Measurements from ENCODE around the gene PREX1.

The PREX1 gene

GRCh38 chr20:48790473-48791003, 37.3 kb downstream of the PREX1 start:
- DNase-seq (ENCODE audit: low spot score) (no peak), ATAC-seq (ENCODE audit: low read depth) (no peak; the same call in 2 of the 3 replicates)
- H3K27me3 ChIP-seq (ENCODE audit: insufficient read depth, poor library complexity, severe bottlenecking): peaks cover 7% of the 10 kb centered on the region
- no peak overlapping the region for H3K27ac ChIP-seq (ENCODE audit: poor library complexity, severe bottlenecking)
- TF ChIP-seq CTCF (IDR thresholded peaks at IDR 0.05; ENCODE audit: poor library complexity, severe bottlenecking): no peak
- no peaks in the 10 kb centered on the region for H3K9me3 ChIP-seq (ENCODE audit: severe bottlenecking)
- no peaks in the 10 kb centered on the region for H3K4me1 ChIP-seq (ENCODE audit: insufficient read depth, poor library complexity, severe bottlenecking)
- H3K36me3 ChIP-seq (ENCODE audit: low read depth): no peaks in the 10 kb centered on the region
- no peak overlapping the region for H3K4me3 ChIP-seq (ENCODE audit: severe bottlenecking)

- Histone ChIP-seq H3K27ac (ENCODE audit: poor library complexity, severe bottlenecking) (no peak overlapping the region), H3K4me1 (ENCODE audit: insufficient read depth, poor library complexity, severe bottlenecking) (no peaks in the 10 kb centered on the region), H3K36me3 (ENCODE audit: low read depth) (no peaks in the 10 kb centered on the region), H3K27me3 (ENCODE audit: insufficient read depth, poor library complexity, severe bottlenecking) (peaks cover 7% of the 10 kb centered on the region), H3K9me3 (ENCODE audit: severe bottlenecking) (no peaks in the 10 kb centered on the region), H3K4me3 (ENCODE audit: severe bottlenecking) (no peak overlapping the region)
- ATAC-seq (ENCODE audit: low read depth): no peak
- DNase-seq (ENCODE audit: low spot score): no peak
- TF ChIP-seq CTCF (IDR thresholded peaks at IDR 0.05; ENCODE audit: poor library complexity, severe bottlenecking): no peak
These were observed 37.9 kb downstream of the PREX1 start for GRCh38 chr20:48789781-48790472.

DNA sequence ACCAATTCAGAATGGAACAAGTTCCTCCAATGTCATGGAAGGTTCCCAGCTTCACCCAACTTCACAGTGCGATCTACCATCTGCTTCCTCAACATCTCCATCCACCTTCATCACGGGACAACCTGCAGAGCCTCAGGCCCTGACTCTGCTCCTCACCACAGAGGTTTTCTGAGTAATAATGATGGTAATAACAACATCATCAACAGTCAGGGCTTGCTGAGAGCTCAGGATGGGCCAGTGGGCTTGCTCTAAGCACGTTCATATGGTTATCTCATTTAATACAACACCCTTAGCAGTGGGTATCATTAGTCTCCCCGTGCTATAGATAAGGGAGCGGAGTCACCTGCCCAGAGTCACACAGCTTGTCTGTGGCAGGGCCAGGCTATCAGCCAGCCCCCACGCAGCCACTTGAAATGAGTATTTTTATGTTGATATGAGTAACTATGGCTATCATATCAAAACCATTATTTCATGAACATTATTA, 38.6 kb downstream of the PREX1 start:
- TF ChIP-seq CTCF (IDR thresholded peaks at IDR 0.05; ENCODE audit: poor library complexity, severe bottlenecking): no peak
- H3K9me3 ChIP-seq (ENCODE audit: severe bottlenecking): no peaks in the 10 kb centered on the region
- H3K27me3 ChIP-seq (ENCODE audit: insufficient read depth, poor library complexity, severe bottlenecking): peaks cover 7% of the 10 kb centered on the region
- no peaks in the 10 kb centered on the region for H3K36me3 ChIP-seq (ENCODE audit: low read depth)
- DNase-seq (ENCODE audit: low spot score) (no peak), ATAC-seq (ENCODE audit: low read depth) (no peak)
- H3K4me3 ChIP-seq (ENCODE audit: severe bottlenecking): no peak overlapping the region
- H3K4me1 ChIP-seq (ENCODE audit: insufficient read depth, poor library complexity, severe bottlenecking): no peaks in the 10 kb centered on the region
- no peak overlapping the region for H3K27ac ChIP-seq (ENCODE audit: poor library complexity, severe bottlenecking)

GRCh38 chr20:48788486-48789072, 39.2 kb downstream of the PREX1 start:
- no peaks in the 10 kb centered on the region for H3K36me3 ChIP-seq (ENCODE audit: low read depth)
- H3K27ac ChIP-seq (ENCODE audit: poor library complexity, severe bottlenecking): no peak overlapping the region
- no peaks in the 10 kb centered on the region for H3K4me1 ChIP-seq (ENCODE audit: insufficient read depth, poor library complexity, severe bottlenecking)
- no peak overlapping the region for H3K4me3 ChIP-seq (ENCODE audit: severe bottlenecking)
- no peaks in the 10 kb centered on the region for H3K9me3 ChIP-seq (ENCODE audit: severe bottlenecking)
- no peak for TF ChIP-seq CTCF (IDR thresholded peaks at IDR 0.05; ENCODE audit: poor library complexity, severe bottlenecking)
- no peak for ATAC-seq (ENCODE audit: low read depth)
- no peak for DNase-seq (ENCODE audit: low spot score)
- peaks cover 7% of the 10 kb centered on the region for H3K27me3 ChIP-seq (ENCODE audit: insufficient read depth, poor library complexity, severe bottlenecking)
